Measurements from ENCODE around the gene DEXI.

Gene DEXI

DNA sequence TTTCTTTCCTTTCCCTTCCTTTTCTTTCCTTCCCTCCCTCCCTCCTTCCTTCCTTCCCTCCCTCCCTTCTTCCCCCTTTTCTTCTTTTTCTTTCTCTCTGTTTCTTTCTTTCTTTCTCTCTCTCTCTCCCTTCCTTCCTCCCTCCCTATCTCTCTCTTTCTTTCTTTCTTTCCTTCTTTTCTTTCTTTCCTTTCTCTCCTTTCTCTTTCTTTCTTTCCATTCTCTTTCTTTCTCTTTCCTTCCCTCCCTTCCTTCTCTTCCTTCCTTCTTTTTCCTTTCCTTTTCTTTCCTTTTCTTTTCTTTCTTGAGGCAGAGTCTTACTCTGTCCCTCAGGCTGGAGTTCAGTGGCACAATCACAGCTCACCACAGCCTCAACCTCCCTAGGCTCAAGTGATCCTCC, 31.0 kb downstream of the DEXI start:
- Histone ChIP-seq H3K27ac (ENCODE audit: low read length) (no peak overlapping the region), H3K36me3 (ENCODE audit: control insufficient read depth in 2 of 2, insufficient read depth in 2 of 2, low read length in 2 of 2) (no peaks in the 10 kb centered on the region), H3K4me1 (ENCODE audit: control insufficient read depth, insufficient read depth, low read length) (no peaks in the 10 kb centered on the region), H3K9me3 (ENCODE audit: control insufficient read depth in 2 of 2, low read length in 2 of 2) (peaks cover 0 to 2% of the 10 kb centered on the region in 2 donors), H3K4me3 (ENCODE audit: low read length in 2 of 2) (no peak overlapping the region), H3K9ac (ENCODE audit: low read length in 2 of 2) (no peak overlapping the region), H3K27me3 (ENCODE audit: control insufficient read depth in 1 of 2, insufficient read depth in 2 of 2, low read length in 2 of 2) (no peaks in the 10 kb centered on the region)

DNA sequence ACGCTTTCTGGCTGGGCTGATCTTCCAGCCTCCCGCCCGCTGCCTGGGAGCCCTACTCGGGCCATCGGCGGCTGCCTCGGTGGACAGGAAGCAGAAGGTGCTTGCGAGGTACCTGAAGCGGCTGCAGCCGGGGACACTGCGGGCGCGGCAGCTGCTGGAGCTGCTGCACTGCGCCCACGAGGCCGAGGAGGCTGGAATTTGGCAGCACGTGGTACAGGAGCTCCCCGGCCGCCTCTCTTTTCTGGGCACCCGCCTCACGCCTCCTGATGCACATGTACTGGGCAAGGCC, 34.6 kb downstream of the DEXI start:
- H3K9me3 ChIP-seq (ENCODE audit: control insufficient read depth in 2 of 2, low read length in 2 of 2), result peaks cover 5 to 6% of the 10 kb centered on the region in 2 donors
- no peak overlapping the region for H3K27ac ChIP-seq (ENCODE audit: low read length)
- H3K4me3 ChIP-seq (ENCODE audit: low read length in 2 of 2), result no peak overlapping the region
- H3K27me3 ChIP-seq (ENCODE audit: control insufficient read depth in 1 of 2, insufficient read depth in 2 of 2, low read length in 2 of 2), result no peaks in the 10 kb centered on the region
- no peak overlapping the region for H3K9ac ChIP-seq (ENCODE audit: low read length in 2 of 2)
- no peaks in the 10 kb centered on the region for H3K4me1 ChIP-seq (ENCODE audit: control insufficient read depth, insufficient read depth, low read length)
- H3K36me3 ChIP-seq (ENCODE audit: control insufficient read depth in 2 of 2, insufficient read depth in 2 of 2, low read length in 2 of 2), result no peaks in the 10 kb centered on the region

- H3K9me3 ChIP-seq (ENCODE audit: control insufficient read depth in 2 of 2, low read length in 2 of 2), result peaks cover 6 to 8% of the 10 kb centered on the region in 2 donors
- H3K9ac ChIP-seq (ENCODE audit: low read length in 2 of 2), result no peak overlapping the region
- no peaks in the 10 kb centered on the region for H3K4me1 ChIP-seq (ENCODE audit: control insufficient read depth, insufficient read depth, low read length)
- no peaks in the 10 kb centered on the region for H3K36me3 ChIP-seq (ENCODE audit: control insufficient read depth in 2 of 2, insufficient read depth in 2 of 2, low read length in 2 of 2)
- no peak overlapping the region for H3K27ac ChIP-seq (ENCODE audit: low read length)
- H3K4me3 ChIP-seq (ENCODE audit: low read length in 2 of 2), result no peak overlapping the region
- no peaks in the 10 kb centered on the region for H3K27me3 ChIP-seq (ENCODE audit: control insufficient read depth in 1 of 2, insufficient read depth in 2 of 2, low read length in 2 of 2)
These were observed 35.1 kb downstream of the DEXI start for GRCh38 chr16:10906914-10907756.

DNA sequence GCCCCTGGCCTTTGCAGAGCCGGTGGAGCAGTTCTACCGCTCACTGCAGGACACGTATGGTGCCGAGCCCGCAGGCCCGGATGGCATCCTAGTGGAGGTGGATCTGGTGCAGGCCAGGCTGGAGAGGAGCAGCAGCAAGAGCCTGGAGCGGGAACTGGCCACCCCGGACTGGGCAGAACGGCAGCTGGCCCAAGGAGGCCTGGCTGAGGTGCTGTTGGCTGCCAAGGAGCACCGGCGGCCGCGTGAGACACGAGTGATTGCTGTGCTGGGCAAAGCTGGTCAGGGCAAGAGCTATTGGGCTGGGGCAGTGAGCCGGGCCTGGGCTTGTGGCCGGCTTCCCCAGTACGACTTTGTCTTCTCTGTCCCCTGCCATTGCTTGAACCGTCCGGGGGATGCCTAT, 35.8 kb downstream of the DEXI start:
- Histone ChIP-seq H3K4me3 (ENCODE audit: low read length in 2 of 2) (no peak overlapping the region), H3K9ac (ENCODE audit: low read length in 2 of 2) (no peak overlapping the region), H3K4me1 (ENCODE audit: control insufficient read depth, insufficient read depth, low read length) (no peaks in the 10 kb centered on the region), H3K36me3 (ENCODE audit: control insufficient read depth in 2 of 2, insufficient read depth in 2 of 2, low read length in 2 of 2) (no peaks in the 10 kb centered on the region), H3K9me3 (ENCODE audit: control insufficient read depth in 2 of 2, low read length in 2 of 2) (peaks cover 6 to 8% of the 10 kb centered on the region in 2 donors), H3K27me3 (ENCODE audit: control insufficient read depth in 1 of 2, insufficient read depth in 2 of 2, low read length in 2 of 2) (no peaks in the 10 kb centered on the region), H3K27ac (ENCODE audit: low read length) (no peak overlapping the region)

- no peak overlapping the region for H3K9ac ChIP-seq (ENCODE audit: low read length in 2 of 2)
- H3K4me3 ChIP-seq (ENCODE audit: low read length in 2 of 2), result no peak overlapping the region
- no peaks in the 10 kb centered on the region for H3K27me3 ChIP-seq (ENCODE audit: control insufficient read depth in 1 of 2, insufficient read depth in 2 of 2, low read length in 2 of 2)
- H3K27ac ChIP-seq (ENCODE audit: low read length), result no peak overlapping the region
- no peaks in the 10 kb centered on the region for H3K4me1 ChIP-seq (ENCODE audit: control insufficient read depth, insufficient read depth, low read length)
- H3K9me3 ChIP-seq (ENCODE audit: control insufficient read depth in 2 of 2, low read length in 2 of 2), result peaks cover 4 to 8% of the 10 kb centered on the region in 2 donors
- H3K36me3 ChIP-seq (ENCODE audit: control insufficient read depth in 2 of 2, insufficient read depth in 2 of 2, low read length in 2 of 2), result no peaks in the 10 kb centered on the region
These were observed 39.3 kb downstream of the DEXI start for GRCh38 chr16:10902999-10903398.

GRCh38 chr16:10897134-10897533, 45.1 kb downstream of the DEXI start:
- no peak overlapping the region for H3K4me3 ChIP-seq (ENCODE audit: low read length in 2 of 2)
- H3K27ac ChIP-seq (ENCODE audit: low read length), result no peak overlapping the region

GRCh38 chr16:10896723-10897122, 45.5 kb downstream of the DEXI start:
- H3K9me3 ChIP-seq (ENCODE audit: control insufficient read depth in 2 of 2, low read length in 2 of 2), result no peaks in the 10 kb centered on the region
- no peak overlapping the region for H3K27ac ChIP-seq (ENCODE audit: low read length)
- H3K4me3 ChIP-seq (ENCODE audit: low read length in 2 of 2), result no peak overlapping the region
- peaks cover 2% of the 10 kb centered on the region in 2 donors for H3K27me3 ChIP-seq (ENCODE audit: control insufficient read depth in 1 of 2, insufficient read depth in 2 of 2, low read length in 2 of 2)
- H3K4me1 ChIP-seq (ENCODE audit: control insufficient read depth, insufficient read depth, low read length), result no peaks in the 10 kb centered on the region
- no peak overlapping the region for H3K9ac ChIP-seq (ENCODE audit: low read length in 2 of 2)
- H3K36me3 ChIP-seq (ENCODE audit: control insufficient read depth in 2 of 2, insufficient read depth in 2 of 2, low read length in 2 of 2), result no peaks in the 10 kb centered on the region

More at GRCh38 chr16:10897134-10897533, 45.1 kb downstream of the DEXI start:
- Histone ChIP-seq H3K36me3 (ENCODE audit: control insufficient read depth in 2 of 2, insufficient read depth in 2 of 2, low read length in 2 of 2) (no peaks in the 10 kb centered on the region), H3K9me3 (ENCODE audit: control insufficient read depth in 2 of 2, low read length in 2 of 2) (no peaks in the 10 kb centered on the region), H3K27me3 (ENCODE audit: control insufficient read depth in 1 of 2, insufficient read depth in 2 of 2, low read length in 2 of 2) (peaks cover 2% of the 10 kb centered on the region in 2 donors), H3K9ac (ENCODE audit: low read length in 2 of 2) (no peak overlapping the region), H3K4me1 (ENCODE audit: control insufficient read depth, insufficient read depth, low read length) (no peaks in the 10 kb centered on the region)

DNA sequence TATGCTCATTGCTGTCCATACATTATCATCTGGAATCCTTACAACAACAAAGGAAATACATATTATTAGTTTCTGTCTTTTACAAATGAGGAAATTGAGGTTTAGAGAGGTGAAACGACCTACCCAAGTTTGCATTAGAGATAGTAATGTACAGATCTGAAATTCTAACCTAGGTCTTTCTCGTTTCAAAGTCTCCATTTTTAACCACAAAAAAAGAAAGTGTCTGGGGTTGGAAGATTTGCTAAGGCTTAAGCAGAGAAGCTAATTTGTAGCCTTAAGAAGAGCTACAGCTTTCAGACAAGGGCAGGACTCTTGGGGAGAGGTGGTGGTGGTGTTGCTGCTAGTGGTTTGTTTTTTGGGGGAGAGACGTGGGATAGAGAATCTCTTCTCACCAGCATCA, 46.1 kb downstream of the DEXI start:
- no peak overlapping the region for H3K27ac ChIP-seq (ENCODE audit: low read length)
- H3K27me3 ChIP-seq (ENCODE audit: control insufficient read depth in 1 of 2, insufficient read depth in 2 of 2, low read length in 2 of 2), result peaks cover 2% of the 10 kb centered on the region in 2 donors
- H3K4me3 ChIP-seq (ENCODE audit: low read length in 2 of 2), result no peak overlapping the region
- no peaks in the 10 kb centered on the region for H3K4me1 ChIP-seq (ENCODE audit: control insufficient read depth, insufficient read depth, low read length)
- H3K36me3 ChIP-seq (ENCODE audit: control insufficient read depth in 2 of 2, insufficient read depth in 2 of 2, low read length in 2 of 2), result no peaks in the 10 kb centered on the region
- no peaks in the 10 kb centered on the region for H3K9me3 ChIP-seq (ENCODE audit: control insufficient read depth in 2 of 2, low read length in 2 of 2)
- no peak overlapping the region for H3K9ac ChIP-seq (ENCODE audit: low read length in 2 of 2)

DNA sequence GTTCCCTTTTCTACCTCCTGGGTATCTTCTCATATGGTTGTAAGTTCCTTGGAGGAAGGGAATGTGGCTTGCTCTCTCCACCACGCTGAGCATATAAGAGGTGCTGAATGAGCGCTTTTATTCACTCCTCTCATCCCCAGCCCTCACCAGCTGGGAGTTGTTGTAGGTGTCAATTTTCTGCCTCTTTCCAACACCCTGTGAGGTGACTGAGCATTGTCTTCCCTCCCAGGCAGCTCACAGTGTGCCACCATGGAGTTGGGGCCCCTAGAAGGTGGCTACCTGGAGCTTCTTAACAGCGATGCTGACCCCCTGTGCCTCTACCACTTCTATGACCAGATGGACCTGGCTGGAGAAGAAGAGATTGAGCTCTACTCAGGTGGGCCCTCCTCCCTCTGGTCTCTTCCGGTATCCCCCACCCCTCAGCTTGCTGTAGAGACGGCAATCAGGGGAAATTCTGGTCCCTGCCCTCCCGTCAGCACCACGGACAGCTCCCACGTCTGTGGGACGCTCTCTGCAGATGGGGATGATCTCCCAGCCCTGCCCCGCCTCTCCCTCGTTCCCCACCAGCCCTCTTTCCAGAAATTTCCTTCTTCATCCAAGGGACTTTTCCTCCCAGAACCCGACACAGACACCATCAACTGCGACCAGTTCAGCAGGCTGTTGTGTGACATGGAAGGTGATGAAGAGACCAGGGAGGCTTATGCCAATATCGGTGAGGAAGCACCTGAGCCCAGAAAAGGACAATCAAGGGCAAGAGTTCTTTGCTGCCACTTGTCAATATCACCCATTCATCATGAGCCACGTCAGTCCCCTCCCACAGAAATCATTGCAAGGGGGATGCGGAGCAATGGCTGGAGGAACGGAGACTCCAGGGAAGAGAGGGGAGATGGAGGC, 47.0 kb downstream of the DEXI start:
- Histone ChIP-seq H3K9me3 (ENCODE audit: control insufficient read depth in 2 of 2, low read length in 2 of 2) (no peaks in the 10 kb centered on the region), H3K4me3 (ENCODE audit: low read length in 2 of 2) (no peak overlapping the region), H3K27me3 (ENCODE audit: control insufficient read depth in 1 of 2, insufficient read depth in 2 of 2, low read length in 2 of 2) (peaks cover 2% of the 10 kb centered on the region in 2 donors), H3K4me1 (ENCODE audit: control insufficient read depth, insufficient read depth, low read length) (no peaks in the 10 kb centered on the region), H3K27ac (ENCODE audit: low read length) (no peak overlapping the region), H3K9ac (ENCODE audit: low read length in 2 of 2) (no peak overlapping the region), H3K36me3 (ENCODE audit: control insufficient read depth in 2 of 2, insufficient read depth in 2 of 2, low read length in 2 of 2) (no peaks in the 10 kb centered on the region)

GRCh38 chr16:10892782-10893318, 49.4 kb downstream of the DEXI start:
- H3K9ac ChIP-seq (ENCODE audit: low read length in 2 of 2), result no peak overlapping the region
- peaks cover 2 to 4% of the 10 kb centered on the region in 2 donors for H3K27me3 ChIP-seq (ENCODE audit: control insufficient read depth in 1 of 2, insufficient read depth in 2 of 2, low read length in 2 of 2)
- no peaks in the 10 kb centered on the region for H3K4me1 ChIP-seq (ENCODE audit: control insufficient read depth, insufficient read depth, low read length)
- H3K27ac ChIP-seq (ENCODE audit: low read length), result no peak overlapping the region
- H3K36me3 ChIP-seq (ENCODE audit: control insufficient read depth in 2 of 2, insufficient read depth in 2 of 2, low read length in 2 of 2), result no peaks in the 10 kb centered on the region
- H3K9me3 ChIP-seq (ENCODE audit: control insufficient read depth in 2 of 2, low read length in 2 of 2), result no peaks in the 10 kb centered on the region
- no peak overlapping the region for H3K4me3 ChIP-seq (ENCODE audit: low read length in 2 of 2)
